Head of caudate nucleus (tissue), 42 donors: ENCODE data around the gene RILP.

Experiments used
- DNase-seq, 42 donors: peaks; one replicate each; pipeline versions ENCODE4 v3.0.0 to v3.0.0-alpha.2; 2020 to 2021; ENCODE audit warnings: mixed read lengths in 7 of 42
- intact Hi-C: fragments of 100-400 bp; cut with DNase I; formaldehyde crosslinking; loops from one replicate; pipeline ENCODE4 v1.15.0; 2022

RILP gene

DNA sequence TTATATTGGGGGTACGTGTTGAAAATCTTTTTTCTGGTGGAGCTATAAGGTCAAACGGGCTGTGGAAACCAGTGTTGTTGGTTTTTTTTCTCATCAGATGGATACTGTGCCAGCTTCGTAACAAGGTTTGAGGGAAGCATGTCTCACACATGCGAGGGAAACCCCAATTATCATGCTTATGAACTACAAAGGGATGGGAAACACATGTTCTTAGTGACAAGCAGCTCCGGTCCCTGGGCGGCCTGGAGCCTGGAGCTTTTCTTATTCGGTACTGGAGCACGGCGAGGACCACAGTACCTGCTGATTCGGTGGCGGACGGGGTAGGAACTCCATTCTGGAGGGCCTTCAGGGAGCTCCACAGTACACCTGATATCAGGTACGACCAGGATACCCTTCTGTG lies 33.6 kb downstream of the RILP start:
- DNase-seq: no peak
- intact Hi-C loops: no loop called here

DNA sequence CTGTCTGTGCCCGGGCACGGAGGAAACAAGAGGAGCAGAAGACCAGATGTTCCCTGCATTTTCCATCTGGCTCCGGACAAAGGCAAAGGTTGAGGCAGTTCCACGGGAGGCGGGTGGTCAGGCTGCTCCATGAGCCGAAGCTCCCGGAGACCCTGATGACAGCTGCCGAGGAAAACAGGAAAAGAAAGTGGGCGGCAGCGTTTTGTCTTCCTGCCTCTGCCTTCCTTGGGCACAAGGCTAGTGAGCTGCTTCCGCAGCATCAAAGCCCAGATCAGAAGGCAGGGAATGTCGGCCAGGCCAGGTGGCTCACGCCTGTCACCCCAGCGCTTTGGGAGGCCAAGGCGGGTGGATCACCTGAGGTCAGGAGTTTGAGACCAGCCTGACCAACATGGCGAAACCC lies 37.3 kb downstream of the RILP start:
- intact Hi-C loops: no loop called here
- no peak for DNase-seq

DNA sequence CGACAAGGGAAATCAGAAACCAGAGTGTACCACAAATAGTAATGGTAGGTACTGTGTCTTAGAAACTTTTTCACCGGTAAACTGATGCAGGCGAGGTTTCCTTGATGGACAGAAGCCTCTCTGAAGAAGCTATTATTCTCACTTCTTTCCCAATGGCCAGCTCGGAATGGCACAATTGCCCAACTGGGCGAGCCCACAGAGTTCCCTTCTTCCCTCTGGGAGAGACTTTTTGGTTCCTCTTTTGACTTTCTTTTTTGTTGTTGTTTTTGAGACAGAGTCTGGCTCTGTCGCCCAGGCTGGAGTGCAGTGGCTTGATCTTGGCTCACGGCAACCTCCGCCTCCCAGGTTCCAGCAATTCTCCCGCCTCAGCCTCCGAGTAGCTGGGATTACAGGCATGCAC lies 38.0 kb downstream of the RILP start:
- intact Hi-C loops: no loop called here
- peak in 2 of 42 donors; percentile 14 to 44 for DNase-seq

DNA sequence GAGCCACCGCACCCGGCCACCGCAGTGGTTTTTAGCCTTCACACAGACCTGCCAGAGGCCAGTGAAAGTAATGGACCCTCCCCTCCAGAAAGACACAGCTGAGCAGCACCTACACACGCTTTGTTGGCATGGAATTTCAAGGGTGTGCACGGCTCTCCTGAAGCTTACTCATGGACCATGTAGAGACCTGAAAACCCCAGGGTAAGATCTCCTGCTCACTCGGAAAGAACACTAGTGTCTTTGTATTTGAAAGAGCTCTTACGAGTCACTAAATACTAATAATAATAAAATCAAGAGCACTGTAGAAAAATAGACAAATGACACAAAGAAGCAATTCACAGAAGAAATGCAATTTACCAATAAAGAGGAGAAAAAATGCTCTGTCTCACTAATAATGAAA lies 41.0 kb downstream of the RILP start:
- no peak for DNase-seq
- intact Hi-C loops: no loop called here

DNA sequence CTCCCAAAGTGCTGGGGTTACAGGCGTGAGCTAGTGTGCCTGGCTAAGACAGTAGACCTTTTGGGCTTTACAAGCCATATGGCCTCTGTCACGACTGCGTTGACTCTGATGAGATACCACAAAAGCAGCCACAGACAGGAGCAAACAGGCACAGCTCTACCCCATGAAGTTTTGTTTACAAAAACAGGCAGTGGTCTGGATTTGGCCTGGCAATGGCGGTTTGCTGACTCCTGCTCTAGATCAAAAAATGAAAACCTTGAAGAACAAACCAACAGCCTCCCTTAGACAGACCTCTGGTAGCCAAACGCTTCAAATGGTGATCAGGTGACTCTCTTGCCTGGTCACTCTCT lies 41.7 kb downstream of the RILP start:
- no peak for DNase-seq
- intact Hi-C loops: no loop called here

DNA sequence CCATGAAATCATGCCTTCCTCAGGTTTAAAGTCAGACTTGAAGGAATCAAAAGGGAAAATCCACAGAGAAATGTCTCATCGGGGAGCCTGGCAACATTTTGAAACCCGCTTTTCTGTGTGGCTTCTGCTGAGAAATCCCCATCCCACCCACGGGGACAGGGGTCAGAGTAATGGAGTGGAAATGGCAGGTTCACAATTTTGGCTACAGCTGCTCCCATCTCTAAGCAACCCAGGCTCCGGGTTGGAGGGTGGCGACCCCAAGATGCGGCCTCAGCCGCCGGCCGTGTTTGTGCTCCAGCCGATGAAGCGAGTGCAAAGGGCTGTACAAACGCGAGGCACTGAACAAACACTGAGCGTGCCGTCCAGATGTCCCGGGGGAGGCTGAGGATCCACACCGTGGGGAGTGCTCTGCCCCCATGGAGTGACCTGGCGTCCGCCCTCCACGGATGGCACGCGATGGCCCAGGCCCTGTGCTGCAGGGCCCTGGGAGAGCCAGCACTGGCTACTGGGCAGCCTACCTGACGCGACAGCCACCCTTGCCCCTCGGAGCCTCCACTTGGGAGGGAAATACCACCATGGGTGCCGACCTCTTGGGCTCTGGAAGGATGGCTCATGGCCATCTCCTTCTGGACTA lies 43.2 kb downstream of the RILP start:
- intact Hi-C loops: no loop called here
- peak in 1 of 42 donors; percentile 18 for DNase-seq

DNA sequence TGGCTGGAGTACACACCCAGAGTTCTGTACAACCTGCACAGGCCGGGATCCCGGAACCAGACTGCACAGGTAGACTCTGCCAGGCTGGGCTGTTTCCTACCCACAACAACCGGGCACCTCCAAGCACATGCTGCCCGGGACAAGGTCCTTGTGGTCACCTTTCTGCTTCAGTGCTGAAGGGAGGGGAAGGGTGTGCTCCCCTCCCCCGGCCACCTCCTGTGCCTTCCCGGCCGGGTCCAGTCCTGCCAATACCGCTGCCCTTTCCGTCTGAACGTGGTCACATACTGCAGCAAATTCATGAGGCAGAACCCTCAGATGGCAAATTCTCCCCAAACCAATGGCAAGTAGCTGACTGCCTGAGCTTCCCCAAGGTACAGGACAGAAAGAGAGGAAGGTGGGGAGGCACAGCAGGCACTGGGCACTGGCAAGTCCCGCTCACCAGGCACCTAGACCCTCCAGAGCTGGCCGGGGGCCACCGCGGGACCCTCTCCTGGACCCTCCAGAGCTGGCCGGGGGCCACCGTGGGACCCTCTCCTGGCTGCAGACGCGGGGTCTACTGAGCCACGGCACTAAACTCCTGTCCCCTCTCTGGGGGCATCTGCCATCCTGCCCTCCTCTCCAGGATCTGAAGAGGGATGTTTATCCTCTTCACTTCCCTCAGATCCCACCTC lies 43.9 kb downstream of the RILP start:
- intact Hi-C loops: no loop called here
- no peak for DNase-seq

DNA sequence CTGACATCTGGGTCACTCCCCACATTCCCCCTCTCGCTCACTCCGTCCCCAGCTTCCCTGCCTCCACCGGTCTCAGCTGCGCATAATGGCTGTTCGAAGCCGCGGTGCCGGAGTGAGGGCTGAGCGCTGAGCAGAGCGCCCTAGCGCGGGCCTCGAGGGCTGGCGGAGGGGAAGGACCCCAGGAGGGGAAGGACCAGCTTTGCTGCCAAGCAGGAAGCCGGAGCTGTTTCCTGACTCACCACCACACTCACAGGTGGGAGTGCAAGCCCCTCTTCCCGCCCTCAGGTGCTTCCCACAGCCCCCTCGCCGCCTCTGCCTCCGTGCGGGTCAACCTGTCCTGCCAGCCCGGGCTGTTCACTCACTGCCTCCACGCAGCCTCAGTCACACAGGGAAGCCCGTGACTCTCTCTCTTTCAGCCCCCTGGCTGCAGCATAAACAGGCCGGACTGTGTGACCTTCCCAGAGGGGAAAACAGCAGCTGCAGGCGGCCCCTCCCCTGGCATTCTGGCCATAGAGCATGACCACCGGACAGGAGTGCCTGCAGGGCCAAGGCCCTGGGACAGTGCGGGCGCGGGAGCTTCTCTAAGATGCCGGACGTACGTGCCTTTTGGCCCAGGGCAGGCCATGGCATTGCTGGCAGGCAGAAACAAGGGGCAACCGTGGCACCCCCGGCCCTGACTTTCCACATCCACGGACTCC lies 44.7 kb downstream of the RILP start:
- peak in 1 of 42 donors; percentile 8 for DNase-seq
- intact Hi-C loops: no loop called here

DNA sequence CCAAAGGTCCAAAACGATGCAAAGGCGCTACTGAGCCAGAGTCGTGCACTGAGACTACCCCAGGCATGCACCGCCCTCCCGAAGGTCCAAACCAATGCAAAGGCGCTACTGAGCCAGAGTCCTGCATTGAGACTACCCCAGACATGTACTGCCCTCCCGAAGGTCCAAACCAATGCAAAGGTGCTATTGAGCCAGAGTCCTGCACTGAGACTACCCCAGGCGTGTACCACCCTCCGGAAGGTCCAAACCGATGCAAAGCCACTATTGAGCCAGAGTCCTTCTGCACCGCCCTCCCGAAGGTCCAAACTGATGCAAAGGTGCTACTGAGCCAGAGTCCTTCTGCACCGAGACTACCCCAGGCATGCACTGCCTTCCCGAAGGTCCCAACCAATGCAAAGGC lies 48.1 kb downstream of the RILP start:
- no peak for DNase-seq
- intact Hi-C loops: no loop called here

DNA sequence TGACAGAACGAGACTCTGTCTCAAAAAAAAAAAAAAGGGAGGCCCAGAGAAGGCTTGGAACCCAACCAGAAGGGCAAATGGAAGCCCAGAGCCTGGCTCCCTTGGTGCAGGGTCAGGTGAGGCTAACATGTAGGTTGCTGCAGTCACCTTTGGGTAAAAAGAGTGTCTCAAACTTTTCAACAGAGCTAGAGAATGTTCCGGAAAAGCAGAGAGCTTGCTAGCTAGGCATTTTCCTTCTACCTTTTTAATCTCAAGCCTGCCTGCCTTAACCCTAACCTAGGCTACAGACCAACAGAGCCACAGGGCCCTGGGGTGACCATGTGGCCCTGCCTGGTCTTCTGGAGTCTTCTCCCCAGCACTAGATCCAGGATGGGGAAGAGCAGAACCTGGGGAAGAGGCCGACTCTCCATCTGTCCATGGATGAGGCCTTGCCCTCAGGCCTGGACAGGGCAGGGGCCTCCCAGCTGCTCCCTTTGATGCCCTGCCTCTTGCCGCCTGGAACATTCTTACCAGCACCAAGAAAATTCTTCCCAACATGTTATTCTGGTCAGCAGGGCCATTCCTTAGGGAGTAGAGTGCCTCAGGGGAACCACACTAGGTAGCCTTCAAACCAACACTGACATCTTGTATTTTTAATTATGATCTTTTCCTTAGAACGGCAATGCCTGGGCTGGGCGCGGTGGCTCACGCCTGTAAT lies 51.1 kb downstream of the RILP start:
- intact Hi-C loops: no loop called here
- DNase-seq: no peak

DNA sequence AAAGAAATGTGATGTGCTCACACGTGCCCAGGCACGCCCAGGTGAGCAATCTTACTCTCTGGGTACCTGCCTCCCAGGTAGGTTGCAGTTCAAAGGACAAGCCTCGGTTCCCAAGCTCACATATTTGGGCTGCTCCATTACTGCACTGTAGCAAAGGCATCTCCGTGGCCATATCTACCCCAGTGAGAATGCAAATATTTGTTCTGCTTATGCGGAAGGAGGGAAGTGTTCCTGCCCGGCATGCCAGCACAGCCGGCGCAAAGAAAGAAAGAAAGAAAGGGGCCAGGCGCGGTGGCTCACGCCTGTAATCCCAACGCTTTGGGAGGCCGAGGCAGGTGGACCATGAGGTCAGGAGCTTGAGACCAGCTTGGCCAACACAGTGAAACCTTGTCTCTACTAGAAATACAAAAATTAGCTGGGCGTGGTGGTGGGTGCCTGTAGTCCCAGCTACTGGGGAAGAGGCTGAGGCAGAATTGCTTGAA lies 51.8 kb downstream of the RILP start:
- intact Hi-C loops: no loop called here
- DNase-seq: no peak
